Measurements from ENCODE around the gene CCDC136.
A peak's percentile ranks its signal among the peaks of the same experiment; 100 is the strongest.

The CCDC136 gene

DNA sequence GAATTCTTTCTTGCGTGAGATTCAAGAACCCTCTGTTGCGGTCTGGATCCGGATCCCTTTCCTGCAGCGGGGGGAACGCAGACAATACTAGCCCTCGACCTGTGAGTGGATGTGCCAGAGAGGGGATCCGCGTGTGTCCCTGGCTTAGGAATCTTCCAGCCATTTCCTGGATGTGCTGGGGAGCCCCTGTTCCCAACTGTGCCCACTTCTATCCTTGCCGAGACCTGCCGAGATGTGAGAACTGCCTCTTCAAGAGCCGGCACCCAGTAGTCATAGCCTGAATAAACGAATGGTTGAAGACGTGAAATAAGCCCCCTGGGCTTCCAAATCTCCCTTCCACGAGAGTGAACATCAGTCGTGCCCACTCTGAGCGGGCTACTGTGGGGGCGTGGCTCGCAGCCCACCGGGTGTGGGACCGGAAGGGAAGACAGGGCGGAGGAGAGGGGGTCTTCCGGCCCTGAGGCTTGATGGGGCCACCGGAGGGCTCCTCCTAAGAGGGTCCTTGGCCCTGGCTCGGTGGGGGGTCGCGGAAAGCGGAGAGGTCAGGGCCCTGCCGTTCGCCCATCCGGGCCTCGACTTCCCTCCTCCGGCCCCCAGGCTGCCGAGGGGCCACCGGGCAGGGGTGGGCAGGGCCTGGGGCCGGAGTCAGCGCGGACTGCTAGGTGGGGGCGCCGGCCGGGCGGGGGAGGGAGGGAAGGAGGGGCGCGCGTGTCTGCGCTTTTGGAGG, 1.3 kb upstream of the CCDC136 start:
- H3K4me1 Mint-ChIP-seq (ENCODE audit: low read depth), result peaks cover 4% of the 10 kb centered on the region
- no peaks in the 10 kb centered on the region for H3K9me3 Mint-ChIP-seq
- H3K4me3 Mint-ChIP-seq, result peak overlapping the region; percentile 78
- no peak overlapping the region for H3K27ac Mint-ChIP-seq
- peaks cover 17% of the 10 kb centered on the region for H3K27me3 Mint-ChIP-seq
- no peaks in the 10 kb centered on the region for H3K36me3 Mint-ChIP-seq (ENCODE audit: low read depth)

DNA sequence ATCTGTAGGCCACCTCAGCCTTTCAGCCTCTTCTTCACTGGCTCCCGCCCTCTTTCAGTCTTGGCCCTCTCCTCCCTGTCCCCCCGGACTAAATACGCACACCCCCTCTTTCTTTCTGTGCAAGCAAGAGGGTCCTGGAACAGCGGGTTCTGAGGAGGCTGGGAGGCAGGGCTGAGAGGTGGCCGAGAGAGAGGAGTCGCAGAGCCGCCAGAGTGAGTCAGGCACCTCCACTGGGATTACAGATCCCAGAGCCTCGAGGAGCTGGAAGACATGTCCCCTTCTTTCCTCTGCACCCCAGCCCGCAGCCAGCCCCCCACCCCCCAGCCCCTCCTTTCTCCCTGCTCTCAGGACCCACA, 182 bp downstream of the CCDC136 start:
- Mint-ChIP-seq H3K4me3 (peak overlapping the region; percentile 79), H3K4me1 (ENCODE audit: low read depth) (peaks cover 4% of the 10 kb centered on the region), H3K36me3 (ENCODE audit: low read depth) (no peaks in the 10 kb centered on the region), H3K27me3 (peaks cover 17% of the 10 kb centered on the region), H3K9me3 (no peaks in the 10 kb centered on the region), H3K27ac (no peak overlapping the region)

- Mint-ChIP-seq H3K27ac (no peak overlapping the region), H3K9me3 (no peaks in the 10 kb centered on the region), H3K27me3 (peaks cover 17% of the 10 kb centered on the region), H3K36me3 (ENCODE audit: low read depth) (peaks cover 3% of the 10 kb centered on the region), H3K4me1 (ENCODE audit: low read depth) (peaks cover 4% of the 10 kb centered on the region), H3K4me3 (peak overlapping the region; percentile 25)
Measured at GRCh38 chr7:128792471-128793180, 858 bp downstream of the CCDC136 start.

GRCh38 chr7:128793181-128793547, 1.4 kb downstream of the CCDC136 start:
- Mint-ChIP-seq H3K4me3 (no peak overlapping the region), H3K4me1 (ENCODE audit: low read depth) (peaks cover 4% of the 10 kb centered on the region), H3K36me3 (ENCODE audit: low read depth) (peaks cover 3% of the 10 kb centered on the region), H3K9me3 (no peaks in the 10 kb centered on the region), H3K27ac (no peak overlapping the region), H3K27me3 (peaks cover 17% of the 10 kb centered on the region)

- H3K4me1 Mint-ChIP-seq (ENCODE audit: low read depth), result peaks cover 4% of the 10 kb centered on the region
- peaks cover 13% of the 10 kb centered on the region for H3K27me3 Mint-ChIP-seq
- H3K36me3 Mint-ChIP-seq (ENCODE audit: low read depth), result peaks cover 3% of the 10 kb centered on the region
- H3K9me3 Mint-ChIP-seq, result no peaks in the 10 kb centered on the region
- no peak overlapping the region for H3K27ac Mint-ChIP-seq
- no peak overlapping the region for H3K4me3 Mint-ChIP-seq
Measured at GRCh38 chr7:128794020-128794419, 2.3 kb downstream of the CCDC136 start.

DNA sequence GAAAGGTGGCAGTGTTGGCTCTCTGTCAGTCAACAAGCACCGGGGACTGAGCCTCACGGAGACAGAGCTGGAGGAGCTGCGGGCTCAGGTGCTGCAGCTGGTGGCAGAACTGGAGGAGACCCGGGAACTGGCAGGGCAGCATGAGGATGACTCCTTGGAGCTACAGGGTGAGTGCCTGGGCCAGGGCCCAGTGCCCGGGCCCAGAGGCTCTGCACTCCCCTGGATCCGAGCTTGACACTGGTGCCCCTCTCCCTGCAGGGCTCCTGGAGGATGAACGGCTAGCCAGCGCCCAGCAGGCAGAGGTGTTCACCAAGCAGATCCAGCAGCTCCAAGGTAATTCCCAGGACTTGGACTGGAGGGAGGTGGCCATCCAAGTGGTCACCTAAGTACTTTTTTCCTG, 2.7 kb downstream of the CCDC136 start:
- Mint-ChIP-seq H3K9me3 (no peaks in the 10 kb centered on the region), H3K27ac (no peak overlapping the region), H3K4me1 (ENCODE audit: low read depth) (peaks cover 4% of the 10 kb centered on the region), H3K27me3 (peaks cover 8% of the 10 kb centered on the region), H3K36me3 (ENCODE audit: low read depth) (peaks cover 3% of the 10 kb centered on the region), H3K4me3 (no peak overlapping the region)

GRCh38 chr7:128795129-128795528, 3.4 kb downstream of the CCDC136 start:
- Mint-ChIP-seq H3K27me3 (peaks cover 3% of the 10 kb centered on the region), H3K27ac (no peak overlapping the region), H3K9me3 (no peaks in the 10 kb centered on the region), H3K36me3 (ENCODE audit: low read depth) (peaks cover 3% of the 10 kb centered on the region), H3K4me3 (no peak overlapping the region), H3K4me1 (ENCODE audit: low read depth) (peaks cover 3% of the 10 kb centered on the region)

- Mint-ChIP-seq H3K9me3 (no peaks in the 10 kb centered on the region), H3K27ac (no peak overlapping the region), H3K4me3 (no peak overlapping the region), H3K27me3 (no peaks in the 10 kb centered on the region), H3K4me1 (ENCODE audit: low read depth) (no peaks in the 10 kb centered on the region), H3K36me3 (ENCODE audit: low read depth) (peaks cover 3% of the 10 kb centered on the region)
Measured at GRCh38 chr7:128796327-128796726, 4.6 kb downstream of the CCDC136 start.

DNA sequence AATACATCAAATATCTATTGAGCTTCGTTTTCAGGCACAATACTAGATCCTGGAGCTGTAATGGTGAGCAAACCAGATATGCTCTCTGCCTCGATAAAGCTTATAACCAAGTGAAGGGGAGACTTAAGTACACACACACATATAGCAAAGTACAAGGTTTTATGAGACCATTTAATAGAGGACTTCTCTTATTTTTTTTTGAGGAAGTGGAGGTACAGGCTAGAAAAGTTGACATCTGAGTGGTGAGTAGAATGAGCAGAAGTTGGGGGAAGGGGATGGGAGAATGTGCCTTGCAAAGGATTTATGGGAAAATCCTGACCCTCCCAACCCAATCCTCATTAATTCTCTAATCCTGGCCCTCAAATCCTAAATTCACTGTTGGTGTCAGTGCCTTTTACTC, 7.7 kb downstream of the CCDC136 start:
- H3K9me3 Mint-ChIP-seq, result no peaks in the 10 kb centered on the region

GRCh38 chr7:128800567-128800966, 8.8 kb downstream of the CCDC136 start:
- H3K36me3 Mint-ChIP-seq (ENCODE audit: low read depth), result peaks cover 3% of the 10 kb centered on the region
- H3K27me3 Mint-ChIP-seq, result no peaks in the 10 kb centered on the region
- H3K9me3 Mint-ChIP-seq, result no peaks in the 10 kb centered on the region
- H3K4me1 Mint-ChIP-seq (ENCODE audit: low read depth), result no peaks in the 10 kb centered on the region
- H3K27ac Mint-ChIP-seq, result no peak overlapping the region
- no peak overlapping the region for H3K4me3 Mint-ChIP-seq

More for the DNA sequence above, 7.7 kb downstream of the CCDC136 start:
- H3K4me1 Mint-ChIP-seq (ENCODE audit: low read depth), result no peaks in the 10 kb centered on the region
- H3K27me3 Mint-ChIP-seq, result no peaks in the 10 kb centered on the region
- H3K27ac Mint-ChIP-seq, result no peak overlapping the region
- no peak overlapping the region for H3K4me3 Mint-ChIP-seq
- peaks cover 3% of the 10 kb centered on the region for H3K36me3 Mint-ChIP-seq (ENCODE audit: low read depth)

DNA sequence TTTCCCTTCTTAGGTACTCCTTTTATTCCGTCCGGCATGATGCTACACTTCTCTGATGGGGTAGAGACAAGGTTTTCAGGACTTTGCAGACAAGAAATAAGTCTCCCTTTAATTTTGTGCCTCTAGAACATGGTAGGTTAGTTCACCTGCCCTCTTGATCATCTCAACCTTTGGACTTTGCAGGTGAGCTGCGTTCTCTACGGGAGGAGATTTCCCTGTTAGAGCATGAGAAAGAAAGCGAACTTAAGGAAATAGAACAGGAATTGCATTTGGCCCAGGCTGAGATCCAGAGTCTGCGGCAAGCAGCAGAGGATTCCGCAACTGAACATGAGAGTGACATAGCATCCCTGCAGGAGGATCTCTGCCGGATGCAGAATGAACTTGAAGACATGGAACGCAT, 9.2 kb downstream of the CCDC136 start:
- H3K27me3 Mint-ChIP-seq, result no peaks in the 10 kb centered on the region

DNA sequence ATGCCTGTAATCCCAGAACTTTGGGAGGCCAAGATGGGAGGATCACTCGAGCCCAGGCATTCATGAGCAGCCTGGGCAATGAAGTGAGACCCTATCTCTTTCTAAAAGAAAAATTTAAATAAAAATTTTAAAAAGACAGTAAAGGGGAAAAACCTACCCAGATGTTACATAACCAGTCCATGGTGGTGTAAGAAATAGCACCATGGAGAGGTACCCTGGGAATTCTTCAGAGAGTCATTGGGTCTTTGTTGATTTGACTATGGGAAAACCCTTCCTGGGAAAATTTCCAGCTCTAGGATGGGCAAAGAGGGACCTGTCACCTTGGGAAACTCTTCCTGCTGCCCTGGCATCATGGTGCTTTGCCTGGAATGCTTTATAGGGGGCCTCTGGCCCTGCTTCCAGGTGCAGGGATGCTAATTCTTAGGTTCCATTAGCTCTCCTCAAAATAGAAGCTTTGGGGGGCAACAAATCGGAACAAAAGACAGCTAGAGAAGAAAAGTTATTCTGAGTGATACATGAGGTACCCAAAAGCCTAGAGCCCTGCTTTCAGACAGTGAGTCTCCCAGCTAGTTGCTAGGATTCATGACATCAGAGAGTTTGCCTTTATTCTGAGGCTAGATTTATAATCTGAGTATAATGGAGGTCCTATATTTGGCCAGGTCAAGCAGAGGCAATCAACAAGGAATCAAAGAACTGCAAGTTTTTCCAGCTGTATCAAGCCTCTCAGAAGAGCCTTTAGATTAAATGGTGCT, 10.1 kb downstream of the CCDC136 start:
- peaks cover 3% of the 10 kb centered on the region for H3K36me3 Mint-ChIP-seq (ENCODE audit: low read depth)
- no peak overlapping the region for H3K27ac Mint-ChIP-seq
- no peaks in the 10 kb centered on the region for H3K4me1 Mint-ChIP-seq (ENCODE audit: low read depth)
- H3K9me3 Mint-ChIP-seq, result no peaks in the 10 kb centered on the region
- H3K4me3 Mint-ChIP-seq, result no peak overlapping the region
- no peaks in the 10 kb centered on the region for H3K27me3 Mint-ChIP-seq

More for the DNA sequence above, 9.2 kb downstream of the CCDC136 start:
- no peak overlapping the region for H3K4me3 Mint-ChIP-seq
- no peaks in the 10 kb centered on the region for H3K9me3 Mint-ChIP-seq
- H3K36me3 Mint-ChIP-seq (ENCODE audit: low read depth), result peaks cover 3% of the 10 kb centered on the region
- H3K4me1 Mint-ChIP-seq (ENCODE audit: low read depth), result no peaks in the 10 kb centered on the region
- no peak overlapping the region for H3K27ac Mint-ChIP-seq

DNA sequence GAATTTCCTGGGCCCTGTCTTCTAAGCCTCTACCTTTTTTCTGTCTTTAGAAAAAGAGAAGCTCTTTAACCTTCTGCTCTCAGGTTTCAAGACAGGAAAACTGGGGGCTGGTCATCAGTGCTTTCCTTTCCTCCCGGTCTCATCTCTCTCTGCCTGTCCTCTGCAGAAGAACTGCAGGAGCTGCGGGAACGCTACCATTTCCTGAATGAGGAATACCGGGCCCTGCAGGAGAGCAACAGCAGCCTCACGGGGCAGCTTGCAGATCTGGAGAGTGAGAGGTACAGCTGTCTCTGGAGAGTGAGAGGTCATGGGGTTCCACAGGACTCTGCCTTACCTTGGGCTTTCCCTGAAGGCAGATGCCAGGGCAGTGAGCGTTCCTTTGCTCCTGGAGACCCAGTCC, 12.7 kb downstream of the CCDC136 start:
- H3K4me3 Mint-ChIP-seq, result no peak overlapping the region
- no peaks in the 10 kb centered on the region for H3K27me3 Mint-ChIP-seq
- no peak overlapping the region for H3K27ac Mint-ChIP-seq
- no peaks in the 10 kb centered on the region for H3K9me3 Mint-ChIP-seq
- H3K36me3 Mint-ChIP-seq (ENCODE audit: low read depth), result no peaks in the 10 kb centered on the region
- H3K4me1 Mint-ChIP-seq (ENCODE audit: low read depth), result no peaks in the 10 kb centered on the region

DNA sequence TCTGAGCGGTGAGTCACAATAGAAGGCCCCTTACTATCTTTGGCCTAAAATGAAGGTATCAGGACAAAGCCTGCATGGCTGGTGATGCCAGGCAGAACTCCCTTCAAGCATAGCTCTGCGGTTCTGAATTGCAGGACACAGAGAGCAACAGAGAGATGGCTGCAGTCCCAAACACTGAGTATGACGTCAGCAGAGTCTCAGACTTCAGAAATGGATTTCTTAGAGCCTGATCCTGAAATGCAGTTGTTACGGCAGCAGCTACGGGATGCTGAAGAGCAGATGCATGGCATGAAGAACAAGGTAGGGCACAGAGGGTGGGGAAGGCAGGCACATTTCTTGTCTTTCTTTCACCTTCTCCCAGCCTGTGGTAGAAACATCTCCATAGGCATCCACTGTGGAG, 13.5 kb downstream of the CCDC136 start:
- Mint-ChIP-seq H3K36me3 (ENCODE audit: low read depth) (no peaks in the 10 kb centered on the region), H3K27me3 (no peaks in the 10 kb centered on the region), H3K27ac (no peak overlapping the region), H3K9me3 (no peaks in the 10 kb centered on the region), H3K4me1 (ENCODE audit: low read depth) (no peaks in the 10 kb centered on the region), H3K4me3 (no peak overlapping the region)

DNA sequence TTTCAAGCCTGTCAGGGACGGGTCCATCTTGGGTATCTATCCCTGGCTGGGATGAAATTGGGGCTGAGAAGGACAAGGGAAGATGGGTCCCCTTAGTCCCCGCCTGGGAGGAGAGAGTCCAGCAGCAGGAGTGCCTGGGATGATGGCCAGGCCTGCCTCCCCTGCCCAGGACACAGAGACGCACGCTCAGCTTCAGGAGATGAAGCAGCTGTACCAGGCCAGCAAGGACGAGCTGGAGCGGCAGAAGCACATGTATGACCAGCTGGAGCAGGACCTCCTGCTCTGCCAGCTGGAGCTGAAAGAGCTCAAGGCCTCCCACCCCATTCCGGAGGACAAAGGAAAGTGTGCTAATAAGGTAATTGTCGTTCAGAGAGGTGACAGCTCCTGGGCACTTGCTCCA, 15.4 kb downstream of the CCDC136 start:
- H3K4me1 Mint-ChIP-seq (ENCODE audit: low read depth), result no peaks in the 10 kb centered on the region
- no peaks in the 10 kb centered on the region for H3K36me3 Mint-ChIP-seq (ENCODE audit: low read depth)
- H3K4me3 Mint-ChIP-seq, result no peak overlapping the region
- H3K9me3 Mint-ChIP-seq, result no peaks in the 10 kb centered on the region
- H3K27me3 Mint-ChIP-seq, result no peaks in the 10 kb centered on the region
- H3K27ac Mint-ChIP-seq, result no peak overlapping the region
